PC-9 (cell line): ENCODE measurements around the gene KLRF1. TPM values are rescaled to one million over a fixed set of nuclear protein-coding genes. Genes with fewer than 3 reads are reported as not detected.

Experiments
- BruUV-seq: library from RNA; stranded (reverse); fragments of 400-500 nt; replicated peaks from 2 replicates; lab custom pipeline; 2021; lab: Mats Ljungman, UMichigan
- CTCF ChIA-PET: fragments of 300-600 bp; sonication (Branson Sonifier 250); formaldehyde crosslinking; loops from one replicate; lab custom pipeline; 2022; ENCODE audit warnings: antibody characterized with exemption; lab: Charles Lee
- POLR2A ChIA-PET: fragments of 300-600 bp; sonication (Branson Sonifier 250); formaldehyde crosslinking; loops from one replicate; lab custom pipeline; 2022; ENCODE audit warnings: antibody characterized with exemption; ENCODE audit not compliant: unreplicated experiment; lab: Charles Lee
- DNase-seq, 2 experiments: peaks; one replicate each; pipeline versions ENCODE4 v3.0.0 to v3.0.0-alpha.2; 2015 to 2022; ENCODE audit warnings: mixed read lengths in 1 of 2
- H2AFZ ChIP-seq: fragments of 200-600 bp; sonication (generic); 2 replicates; pipeline ENCODE4 v1.8.1; 2017; ENCODE audit warnings: antibody characterized with exemption
- H3F3A ChIP-seq: fragments of 200-600 bp; sonication (generic); 2 replicates; pipeline ENCODE4 v1.8.1; 2017; ENCODE audit warnings: antibody characterized with exemption, mild to moderate bottlenecking, low read depth; ENCODE audit not compliant: insufficient read depth
- H3K27ac ChIP-seq: fragments of 200-600 bp; sonication (generic); 2 replicates; pipeline ENCODE4 v1.6.1; 2016; ENCODE audit warnings: mixed run types
- H3K27me3 ChIP-seq: fragments of 200-600 bp; sonication (generic); 2 replicates; pipeline ENCODE4 v1.6.1; 2016; ENCODE audit warnings: low read depth, mixed run types; ENCODE audit not compliant: insufficient read depth
- H3K36me3 ChIP-seq: fragments of 200-600 bp; sonication (generic); 2 replicates; pipeline ENCODE4 v1.6.1; 2016; ENCODE audit warnings: low read depth, mixed run types
- H3K4me1 ChIP-seq: fragments of 200-600 bp; sonication (generic); replicated peaks from 2 replicates; pipeline ENCODE4 v1.6.1; 2016; ENCODE audit warnings: mixed run types; ENCODE audit not compliant: insufficient read depth
- H3K4me2 ChIP-seq: fragments of 200-600 bp; sonication (generic); 2 replicates; pipeline ENCODE4 v1.6.1; 2017; ENCODE audit warnings: mixed run types
- H3K4me3 ChIP-seq: fragments of 200-600 bp; sonication (generic); 2 replicates; pipeline ENCODE4 v1.6.1; 2016; ENCODE audit warnings: mixed run types
- H3K79me2 ChIP-seq: fragments of 200-600 bp; sonication (generic); 2 replicates; pipeline ENCODE4 v1.6.1; 2017; ENCODE audit warnings: low read depth, mixed run types
- H3K9me2 ChIP-seq: fragments of 200-600 bp; sonication (generic); 2 replicates; pipeline ENCODE4 v1.8.1; 2017; ENCODE audit warnings: mild to moderate bottlenecking; ENCODE audit not compliant: insufficient read depth
- H3K9me3 ChIP-seq: fragments of 200-600 bp; sonication (generic); 2 replicates; pipeline ENCODE4 v1.8.1; 2016; ENCODE audit warnings: low read depth; ENCODE audit not compliant: insufficient read depth
- H4K20me1 ChIP-seq: fragments of 200-600 bp; sonication (generic); 2 replicates; pipeline ENCODE4 v1.8.1; 2017; ENCODE audit not compliant: insufficient read depth
- EZH2 ChIP-seq: fragments of 200-600 bp; sonication (generic); IDR thresholded peaks from 2 replicates; pipeline ENCODE4 v1.8.0; 2017; ENCODE audit warnings: antibody characterized with exemption, low read depth
- intact Hi-C: fragments of 100-400 bp; cut with micrococcal nuclease; formaldehyde crosslinking; loops from one replicate; pipeline ENCODE4 v1.10.0; 2022; ENCODE audit not compliant: unreplicated experiment
- total RNA-seq: library from RNA; stranded (reverse); gene quantifications from 2 replicates; pipeline ENCODE4 v1.2.3, GENCODE V29; 2021
- TF ChIP-seq, protein P1 (sequence below): fragments of 200-600 bp; sonication (generic); conservative IDR thresholded peaks from 2 replicates; pipeline ENCODE4 v1.6.1; 2017; ENCODE audit warnings: mixed run types, antibody characterized with exemption, mild to moderate bottlenecking, moderate library complexity

KLRF1 gene
- total RNA-seq, 1 experiment from 2014 or later, result not detected

DNA sequence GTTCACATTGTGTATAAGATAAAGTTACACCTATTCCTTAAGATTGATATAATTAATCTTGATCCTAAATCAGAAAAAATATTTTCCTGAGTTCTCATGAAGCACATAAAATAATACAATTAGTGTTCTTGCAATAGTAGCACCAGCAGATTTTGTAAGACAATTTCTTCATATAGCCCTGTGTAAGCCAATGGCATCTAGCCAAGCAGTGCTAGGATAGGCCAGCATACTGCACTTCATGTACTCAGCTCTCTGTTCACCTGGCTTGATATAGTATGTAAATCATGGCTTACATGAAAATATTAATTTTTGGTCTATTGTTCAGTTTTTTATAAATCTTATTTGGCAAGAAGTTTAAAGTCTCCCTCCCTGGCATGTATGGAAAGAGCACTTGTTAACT lies 55.9 kb downstream of the KLRF1 start:
- no peaks in the 10 kb centered on the region for H3K36me3 ChIP-seq
- no peak overlapping the region for H2AFZ ChIP-seq
- no peaks in the 10 kb centered on the region for H3K79me2 ChIP-seq
- CTCF ChIA-PET, result no interaction called here
- no peaks in the 10 kb centered on the region for H3K9me2 ChIP-seq
- no peak for DNase-seq
- no peaks in the 10 kb centered on the region for H3K9me3 ChIP-seq
- H3K4me3 ChIP-seq, result no peak overlapping the region
- no peaks in the 10 kb centered on the region for H4K20me1 ChIP-seq
- no peak overlapping the region for H3K27ac ChIP-seq
- BruUV-seq, result no TSS peak
- TF ChIP-seq, protein P1, sequence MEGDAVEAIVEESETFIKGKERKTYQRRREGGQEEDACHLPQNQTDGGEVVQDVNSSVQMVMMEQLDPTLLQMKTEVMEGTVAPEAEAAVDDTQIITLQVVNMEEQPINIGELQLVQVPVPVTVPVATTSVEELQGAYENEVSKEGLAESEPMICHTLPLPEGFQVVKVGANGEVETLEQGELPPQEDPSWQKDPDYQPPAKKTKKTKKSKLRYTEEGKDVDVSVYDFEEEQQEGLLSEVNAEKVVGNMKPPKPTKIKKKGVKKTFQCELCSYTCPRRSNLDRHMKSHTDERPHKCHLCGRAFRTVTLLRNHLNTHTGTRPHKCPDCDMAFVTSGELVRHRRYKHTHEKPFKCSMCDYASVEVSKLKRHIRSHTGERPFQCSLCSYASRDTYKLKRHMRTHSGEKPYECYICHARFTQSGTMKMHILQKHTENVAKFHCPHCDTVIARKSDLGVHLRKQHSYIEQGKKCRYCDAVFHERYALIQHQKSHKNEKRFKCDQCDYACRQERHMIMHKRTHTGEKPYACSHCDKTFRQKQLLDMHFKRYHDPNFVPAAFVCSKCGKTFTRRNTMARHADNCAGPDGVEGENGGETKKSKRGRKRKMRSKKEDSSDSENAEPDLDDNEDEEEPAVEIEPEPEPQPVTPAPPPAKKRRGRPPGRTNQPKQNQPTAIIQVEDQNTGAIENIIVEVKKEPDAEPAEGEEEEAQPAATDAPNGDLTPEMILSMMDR, result no peak
- H3F3A ChIP-seq, result no peaks in the 10 kb centered on the region; the same call in 1 of the 2 replicates
- no peaks in the 10 kb centered on the region for H3K4me1 ChIP-seq
- no peaks in the 10 kb centered on the region for H3K27me3 ChIP-seq
- intact Hi-C loops, result no loop called here
- POLR2A ChIA-PET, result no interaction called here
- no peak overlapping the region for H3K4me2 ChIP-seq

DNA sequence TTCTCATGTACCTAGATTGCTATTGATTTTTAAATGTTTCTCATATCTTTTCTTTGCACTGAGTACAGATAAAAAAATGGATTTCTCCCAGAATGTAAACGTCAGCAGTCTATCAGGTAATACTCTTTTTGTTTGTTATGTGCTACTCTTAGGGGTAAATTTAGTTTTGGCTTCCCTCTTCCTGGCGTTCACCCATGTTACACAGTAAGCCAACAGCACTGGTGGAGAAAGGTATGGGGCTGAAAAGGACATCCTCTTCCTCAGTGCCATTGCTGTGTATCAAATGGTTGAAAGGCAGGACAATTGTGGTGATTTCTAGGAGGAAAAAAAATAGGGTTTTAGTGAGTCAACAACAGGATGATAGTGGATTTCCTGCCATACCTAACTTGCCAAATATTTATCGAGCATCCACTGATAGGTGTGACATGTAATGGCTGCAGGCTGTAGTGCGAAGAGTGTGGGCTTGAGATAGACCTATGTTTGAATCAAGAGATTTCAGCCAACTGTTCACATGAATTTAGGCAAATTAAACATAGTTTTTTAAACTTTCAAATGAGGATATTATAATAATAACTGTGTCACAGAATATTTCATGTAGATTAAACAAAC lies 61.5 kb downstream of the KLRF1 start:
- POLR2A ChIA-PET, result no interaction called here
- no peak for TF ChIP-seq EZH2
- TF ChIP-seq, protein P1, result no peak
- CTCF ChIA-PET, result no interaction called here

More for the DNA sequence above, 61.5 kb downstream of the KLRF1 start:
- no peaks in the 10 kb centered on the region for H3K79me2 ChIP-seq
- H3K36me3 ChIP-seq, result no peaks in the 10 kb centered on the region
- no peaks in the 10 kb centered on the region for H3F3A ChIP-seq
- no peaks in the 10 kb centered on the region for H3K9me3 ChIP-seq
- H3K27me3 ChIP-seq, result no peaks in the 10 kb centered on the region
- H3K4me1 ChIP-seq, result no peaks in the 10 kb centered on the region
- no peak overlapping the region for H2AFZ ChIP-seq
- no peaks in the 10 kb centered on the region; the same call in 1 of the 2 replicates for H3K9me2 ChIP-seq
- no peak overlapping the region for H3K4me3 ChIP-seq
- H3K27ac ChIP-seq, result no peak overlapping the region
- no peak overlapping the region for H3K4me2 ChIP-seq
- intact Hi-C loops, result no loop called here
- no peaks in the 10 kb centered on the region for H4K20me1 ChIP-seq
- no TSS peak for BruUV-seq
- no peak for DNase-seq

Other genes with a start within 250 kb of the KLRF1 start
- gene KLRB1, start 219.6 kb upstream of the KLRF1 start, total RNA-seq, result not detected in 2 replicates
- 32.6 and 37.8 TPM in 2 replicates for gene CLEC2D, start 157.8 kb upstream of the KLRF1 start, total RNA-seq
- gene CLECL1, start 94.4 kb upstream of the KLRF1 start, total RNA-seq, result not detected in 2 replicates
- not detected in 2 replicates for gene CD69, start 66.6 kb upstream of the KLRF1 start, total RNA-seq
- 3.4 and 3.9 TPM in 2 replicates for gene CLEC2B, start 41.9 kb downstream of the KLRF1 start, total RNA-seq
- gene KLRF2, start 54.0 kb downstream of the KLRF1 start, total RNA-seq, result not detected in 2 replicates
- not detected in 2 replicates for gene CLEC2A, start 104.9 kb downstream of the KLRF1 start, total RNA-seq
- gene CLEC12A, start 143.9 kb downstream of the KLRF1 start, total RNA-seq, result 0.55 and 1.0 TPM in 2 replicates
- not detected in 2 replicates for gene CLEC1B, start 171.6 kb downstream of the KLRF1 start, total RNA-seq
- not detected in 2 replicates for gene CLEC12B, start 183.1 kb downstream of the KLRF1 start, total RNA-seq
- gene CLEC9A, start 203.2 kb downstream of the KLRF1 start, total RNA-seq, result not detected in 2 replicates